B cell (primary cell): ENCODE measurements around the gene NCSTN. TPM values are rescaled to one million over a fixed set of nuclear protein-coding genes. Genes with fewer than 3 reads are reported as not detected.

Source experiments
- ATAC-seq: fragments of 200-7000 bp; cut with Tn5 transposase; one replicate; pipeline ENCODE4 v1.10.0; 2021; ENCODE audit warnings: low read depth, mild to moderate bottlenecking, moderate number of reproducible peaks, moderate library complexity
- CTCF ChIA-PET: fragments of 350-600 bp; sonication (Branson Sonifier 250); formaldehyde crosslinking; loops from one replicate; lab custom pipeline; 2021; ENCODE audit warnings: antibody characterized with exemption, inconsistent platforms; lab: Charles Lee
- POLR2A ChIA-PET: fragments of 350-600 bp; sonication (Branson Sonifier 250); formaldehyde crosslinking; loops from one replicate; lab custom pipeline; 2021; ENCODE audit warnings: antibody characterized with exemption; lab: Charles Lee
- DNase-seq: peaks from one replicate; pipeline ENCODE4 v3.0.0; 2013
- H2AFZ ChIP-seq: 2 replicates; pipeline ENCODE4 v1.6.1; 2012; ENCODE audit warnings: mild to moderate bottlenecking, low read depth, low read length; ENCODE audit not compliant: insufficient read depth, poor library complexity, severe bottlenecking
- H3K27ac ChIP-seq, 2 donors: 1 replicate in 1 of 2; 2 replicates in 1 of 2; pipeline ENCODE4 v1.5.1; 2012 to 2013; ENCODE audit warnings: low read length in 2 of 2, mild to moderate bottlenecking in 2 of 2, moderate library complexity in 1 of 2
- H3K27me3 ChIP-seq, 4 experiments: fragments of 200-600 bp in 1 of 4; sonication (generic) in 1 of 4; replicated peaks in 1 of 4; 1 replicate in 2 of 4; 2 replicates in 2 of 4; pipeline versions ENCODE4 v1.6.1 to v1.7.0; 2013 to 2016; ENCODE audit warnings: low read length in 3 of 4, mild to moderate bottlenecking in 2 of 4, mixed read lengths in 1 of 4, moderate library complexity in 1 of 4; ENCODE audit not compliant: insufficient read depth in 4 of 4, control insufficient read depth in 3 of 4; ENCODE audit errors: control extremely low read depth in 1 of 4
- H3K36me3 ChIP-seq, 2 experiments: replicated peaks in 1 of 2; 1 replicate in 1 of 2; 2 replicates in 1 of 2; pipeline versions ENCODE4 v1.6.1 to v1.7.1; 2013; ENCODE audit warnings: low read length in 1 of 2; ENCODE audit not compliant: insufficient read depth in 2 of 2, control insufficient read depth in 1 of 2; ENCODE audit errors: control extremely low read depth in 1 of 2, extremely low read depth in 1 of 2
- H3K4me1 ChIP-seq, 2 donors: fragments of 200-600 bp in 1 of 2; sonication (generic) in 1 of 2; 1 replicate in 1 of 2; 2 replicates in 1 of 2; pipeline versions ENCODE4 v1.5.1 to v1.6.1; 2013 to 2017; ENCODE audit warnings: low read length in 2 of 2; ENCODE audit not compliant: control insufficient read depth in 2 of 2, insufficient read depth in 2 of 2
- H3K4me2 ChIP-seq: replicated peaks from 2 replicates; pipeline ENCODE3; 2012; ENCODE audit warnings: mild to moderate bottlenecking, low read depth, low read length; ENCODE audit not compliant: poor library complexity, severe bottlenecking
- H3K4me3 ChIP-seq, 5 experiments: fragments of 200-600 bp in 1 of 5; sonication (generic) in 1 of 5; 1 replicate in 3 of 5; 2 replicates in 2 of 5; pipeline versions ENCODE4 v1.5.1 to v1.7.0; 2011 to 2016; ENCODE audit warnings: low read length in 4 of 5, mild to moderate bottlenecking in 4 of 5, low read depth in 2 of 5, control low read depth in 1 of 5, moderate library complexity in 1 of 5; ENCODE audit not compliant: insufficient read depth in 1 of 5; ENCODE audit errors: control extremely low read depth in 1 of 5, extremely low read depth in 1 of 5
- H3K79me2 ChIP-seq: fragments of 200-600 bp; sonication (generic); one replicate; pipeline ENCODE4 v1.6.0; 2016; ENCODE audit warnings: low read length; ENCODE audit not compliant: control insufficient read depth, insufficient read depth
- H3K9ac ChIP-seq: fragments of 200-600 bp; sonication (generic); 2 replicates; pipeline ENCODE4 v1.6.1; 2017; ENCODE audit warnings: mild to moderate bottlenecking, low read length, moderate library complexity
- H3K9me3 ChIP-seq, 3 donors: one replicate each; pipeline versions ENCODE4 v1.6.1 to v1.7.1; 2013; ENCODE audit warnings: low read length in 2 of 3; ENCODE audit not compliant: control insufficient read depth in 2 of 3, insufficient read depth in 1 of 3; ENCODE audit errors: control extremely low read depth in 1 of 3
- H4K20me1 ChIP-seq: 2 replicates; pipeline ENCODE4 v1.6.0; 2012; ENCODE audit warnings: mild to moderate bottlenecking, low read length; ENCODE audit not compliant: insufficient read depth, control insufficient read depth, poor library complexity, severe bottlenecking
- H3K27ac Mint-ChIP-seq: one replicate; pipeline ENCODE4 v1.8.0; 2021; ENCODE audit warnings: mixed read lengths
- H3K27me3 Mint-ChIP-seq: one replicate; pipeline ENCODE4 v1.8.0; 2021; ENCODE audit warnings: mixed read lengths
- H3K4me1 Mint-ChIP-seq: one replicate; pipeline ENCODE4 v1.8.0; 2021; ENCODE audit warnings: mixed read lengths
- H3K4me3 Mint-ChIP-seq: one replicate; pipeline ENCODE4 v1.8.0; 2021; ENCODE audit warnings: mixed read lengths
- H3K9me3 Mint-ChIP-seq: one replicate; pipeline ENCODE4 v1.8.0; 2022; ENCODE audit warnings: mixed read lengths; ENCODE audit not compliant: insufficient read depth
- EZH2 ChIP-seq: IDR thresholded peaks from 2 replicates; pipeline ENCODE4 v1.6.1; 2012; ENCODE audit warnings: borderline replicate concordance, low read depth, mild to moderate bottlenecking, moderate library complexity, low read length; ENCODE audit not compliant: insufficient read depth, poor library complexity, severe bottlenecking
- WGBS: methylation state at CpG from one replicate; pipeline ENCODE4 v1.1.5; 2013; ENCODE audit warnings: missing lambda C conversion rate; ENCODE audit not compliant: insufficient coverage; 5-methylcytosine and 5-hydroxymethylcytosine counted together
- intact Hi-C: fragments of 100-400 bp; cut with micrococcal nuclease; formaldehyde crosslinking; loops from one replicate; pipeline ENCODE4 v1.10.0; 2022
- polyA plus RNA-seq: library from polyadenylated mRNA; depleted of rRNA; stranded (reverse); fragments of >200 nt; gene quantifications from 2 replicates; pipeline ENCODE4 v1.2.3, GENCODE V29; 2012
- total RNA-seq, 2 donors: library from RNA; stranded (reverse); fragments of 120-200 nt in 1 of 2; gene quantifications; 1 replicate in 1 of 2; 2 replicates in 1 of 2; pipeline versions ENCODE4 v1.2.3 to v1.2.4, GENCODE V29; 2013 to 2022
- TF ChIP-seq, protein P1 (sequence below): fragments of 200-600 bp; IDR thresholded peaks from one replicate; pipeline ENCODE4 v1.8.0; 2022; ENCODE audit warnings: antibody characterized with exemption, mild to moderate bottlenecking

Gene NCSTN
- total and polyA plus RNA-seq, 2 donors (not counting 1 experiment from before 2014, with no cell fraction given): 95.1 to 110 TPM

DNA sequence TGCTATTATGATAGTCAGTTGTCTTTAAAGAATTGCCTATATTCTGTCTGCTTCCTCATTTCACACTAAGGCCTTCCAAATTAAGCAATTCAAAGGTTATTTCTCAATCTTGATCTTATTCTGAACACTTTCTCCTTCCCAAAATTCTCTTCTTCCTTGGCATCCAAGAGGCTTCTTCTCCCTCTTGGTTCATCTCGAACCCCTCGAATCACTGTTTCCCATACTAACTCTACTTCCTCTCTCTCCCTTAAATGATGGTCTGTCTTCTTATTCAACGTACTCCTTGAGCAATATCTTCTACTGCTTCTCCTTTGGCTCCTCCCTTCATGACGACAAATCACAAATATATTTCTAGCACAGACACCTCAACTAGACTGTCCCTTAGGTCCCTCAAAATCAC, 4.6 kb upstream of the NCSTN start:
- Histone ChIP-seq H4K20me1 (no peaks in the 10 kb centered on the region), H3K79me2 (peaks cover 53% of the 10 kb centered on the region)

DNA sequence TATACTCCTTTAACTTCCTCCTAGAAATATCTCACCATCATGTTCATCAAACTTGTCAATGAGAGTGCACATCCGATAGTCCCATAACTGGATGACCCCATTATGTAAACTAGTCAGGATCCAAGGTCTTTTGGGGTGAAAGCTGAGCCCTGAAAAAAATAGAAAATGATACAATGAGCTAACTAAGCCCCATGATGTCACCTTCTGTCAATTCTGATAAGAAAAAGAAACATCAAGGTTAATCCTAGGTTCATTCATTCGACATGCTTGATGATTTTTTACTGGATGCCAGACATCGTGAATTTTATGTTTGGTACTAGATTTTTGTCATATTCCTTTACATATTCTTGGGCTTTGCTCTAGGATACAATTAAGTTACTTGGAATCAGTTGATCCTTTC, 3.0 kb upstream of the NCSTN start:
- Histone ChIP-seq H3K27me3 (no peaks in the 10 kb centered on the region), H3K4me3 (no peak overlapping the region), H3K27ac (peak overlapping the region in 1 of 2 donors; percentile 95), H3K4me1 (peaks cover 21 to 32% of the 10 kb centered on the region in 2 donors), H3K9me3 (no peaks in the 10 kb centered on the region), H3K79me2 (peaks cover 68% of the 10 kb centered on the region), H3K9ac (no peak overlapping the region), H3K36me3 (peaks cover 2 to 38% of the 10 kb centered on the region in 2 experiments), H2AFZ (no peak overlapping the region), H4K20me1 (no peaks in the 10 kb centered on the region), H3K4me2 (no peak overlapping the region)
- H3K9me3 Mint-ChIP-seq: no peaks in the 10 kb centered on the region
- no peaks in the 10 kb centered on the region for H3K27me3 Mint-ChIP-seq
- peak overlapping the region; percentile 7 for H3K27ac Mint-ChIP-seq
- ATAC-seq (no peak), DNase-seq (no peak)
- POLR2A ChIA-PET: no interaction called here
- CTCF ChIA-PET: interaction anchor here (1.5 to 2.4 kb wide), 3 partner anchors 13 to 48 kb away, joined by 4 to 8 read pairs (median 6); no protein-coding TSS in a partner anchor
- peaks cover 48% of the 10 kb centered on the region for H3K4me1 Mint-ChIP-seq
- intact Hi-C loops: loop anchor here (5.0 to 10.0 kb wide), 6 partner anchors 37 to 815 kb away; partner anchors contain the start of genes LY9, UFC1, USF1 and USP21
- no peak overlapping the region for H3K4me3 Mint-ChIP-seq
- no CpG with 5 or more reads among the region's 3 CpGs for WGBS
- no peak for TF ChIP-seq EZH2
- TF ChIP-seq, protein P1, sequence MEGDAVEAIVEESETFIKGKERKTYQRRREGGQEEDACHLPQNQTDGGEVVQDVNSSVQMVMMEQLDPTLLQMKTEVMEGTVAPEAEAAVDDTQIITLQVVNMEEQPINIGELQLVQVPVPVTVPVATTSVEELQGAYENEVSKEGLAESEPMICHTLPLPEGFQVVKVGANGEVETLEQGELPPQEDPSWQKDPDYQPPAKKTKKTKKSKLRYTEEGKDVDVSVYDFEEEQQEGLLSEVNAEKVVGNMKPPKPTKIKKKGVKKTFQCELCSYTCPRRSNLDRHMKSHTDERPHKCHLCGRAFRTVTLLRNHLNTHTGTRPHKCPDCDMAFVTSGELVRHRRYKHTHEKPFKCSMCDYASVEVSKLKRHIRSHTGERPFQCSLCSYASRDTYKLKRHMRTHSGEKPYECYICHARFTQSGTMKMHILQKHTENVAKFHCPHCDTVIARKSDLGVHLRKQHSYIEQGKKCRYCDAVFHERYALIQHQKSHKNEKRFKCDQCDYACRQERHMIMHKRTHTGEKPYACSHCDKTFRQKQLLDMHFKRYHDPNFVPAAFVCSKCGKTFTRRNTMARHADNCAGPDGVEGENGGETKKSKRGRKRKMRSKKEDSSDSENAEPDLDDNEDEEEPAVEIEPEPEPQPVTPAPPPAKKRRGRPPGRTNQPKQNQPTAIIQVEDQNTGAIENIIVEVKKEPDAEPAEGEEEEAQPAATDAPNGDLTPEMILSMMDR: no peak

More for the DNA sequence above, 4.6 kb upstream of the NCSTN start:
- Histone ChIP-seq H2AFZ (no peak overlapping the region), H3K36me3 (peaks cover 7 to 52% of the 10 kb centered on the region in 2 experiments), H3K4me3 (no peak overlapping the region), H3K4me1 (peaks cover 10 to 21% of the 10 kb centered on the region in 2 donors), H3K4me2 (no peak overlapping the region), H3K27me3 (no peaks in the 10 kb centered on the region), H3K27ac (peak overlapping the region in 1 of 2 donors; percentile 41), H3K9me3 (no peaks in the 10 kb centered on the region), H3K9ac (no peak overlapping the region)
- H3K9me3 Mint-ChIP-seq: no peaks in the 10 kb centered on the region
- H3K4me3 Mint-ChIP-seq: no peak overlapping the region
- no peak overlapping the region for H3K27ac Mint-ChIP-seq
- 94% methylated on average over 4 of the region's 4 CpGs for WGBS
- H3K27me3 Mint-ChIP-seq: no peaks in the 10 kb centered on the region
- TF ChIP-seq, protein P1: no peak
- TF ChIP-seq EZH2: no peak
- ATAC-seq (no peak), DNase-seq (no peak)
- ChIA-PET POLR2A (no interaction called here), CTCF (interaction anchor here (1.0 to 2.4 kb wide), 4 partner anchors 14 to 87 kb away, joined by 3 to 8 read pairs (median 5); no protein-coding TSS in a partner anchor)
- peaks cover 36% of the 10 kb centered on the region for H3K4me1 Mint-ChIP-seq
- intact Hi-C loops: no loop called here
